GM19397 (cell line): ENCODE measurements around the gene TBX1.

Experiments
- ATAC-seq: cut with Tn5 transposase; IDR thresholded peaks from one replicate; pipeline ENCODE4 v1.9.1; 2021; ENCODE audit warnings: mild to moderate bottlenecking, moderate library complexity; ENCODE audit not compliant: unreplicated experiment

TBX1 gene

GRCh38 chr22:19751497-19752245 lies 8.9 kb upstream of the TBX1 start:
- no peak for ATAC-seq

GRCh38 chr22:19753090-19753842 lies 7.3 kb upstream of the TBX1 start:
- no peak for ATAC-seq

GRCh38 chr22:19753996-19754700 lies 6.4 kb upstream of the TBX1 start:
- ATAC-seq = no peak

- ATAC-seq = no peak
Observed at GRCh38 chr22:19754701-19755144, 5.9 kb upstream of the TBX1 start.

GRCh38 chr22:19755145-19755710 lies 5.3 kb upstream of the TBX1 start:
- no peak for ATAC-seq

GRCh38 chr22:19755722-19756287 lies 4.8 kb upstream of the TBX1 start:
- ATAC-seq = no peak

- ATAC-seq = no peak
Observed at GRCh38 chr22:19756288-19757128, 4.1 kb upstream of the TBX1 start.

- ATAC-seq = no peak
Observed at GRCh38 chr22:19757140-19757984, 3.2 kb upstream of the TBX1 start.

- ATAC-seq = no peak
Observed at GRCh38 chr22:19757985-19758895, 2.3 kb upstream of the TBX1 start.

- no peak for ATAC-seq
Observed at GRCh38 chr22:19758896-19759426, 1.6 kb upstream of the TBX1 start.

- ATAC-seq = no peak
Observed at GRCh38 chr22:19759427-19760057, 1.0 kb upstream of the TBX1 start.

GRCh38 chr22:19760951-19761724 lies 560 bp downstream of the TBX1 start:
- ATAC-seq = no peak

- no peak for ATAC-seq
Observed at GRCh38 chr22:19761725-19762567, 1.4 kb downstream of the TBX1 start.

GRCh38 chr22:19762568-19763457 lies 2.2 kb downstream of the TBX1 start:
- no peak for ATAC-seq
